Mucosa of rectum (tissue), 2 donors: ENCODE results near the gene SMIM1.
"Not testable (repeated sequence)": the region's sequence is repeated elsewhere in the genome, so short reads cannot be mapped to it uniquely, and the experiment has no call there.

Experiments
- H3K27ac ChIP-seq, 2 donors: one replicate each; pipeline ENCODE4 v1.7.0; 2013; ENCODE audit warnings: inconsistent platforms in 2 of 2, low read depth in 2 of 2, low read length in 2 of 2
- H3K27me3 ChIP-seq, 2 donors: one replicate each; pipeline ENCODE4 v1.7.0; 2013; ENCODE audit warnings: low read length in 2 of 2; ENCODE audit not compliant: control insufficient read depth in 2 of 2, insufficient read depth in 2 of 2
- H3K36me3 ChIP-seq, 2 donors: one replicate each; pipeline ENCODE4 v1.7.0; 2013; ENCODE audit warnings: low read length in 2 of 2; ENCODE audit not compliant: control insufficient read depth in 2 of 2, insufficient read depth in 2 of 2
- H3K4me1 ChIP-seq, 2 donors: one replicate each; pipeline ENCODE4 v1.7.0; 2013; ENCODE audit warnings: low read length in 2 of 2, mild to moderate bottlenecking in 1 of 2; ENCODE audit not compliant: control insufficient read depth in 2 of 2, insufficient read depth in 2 of 2
- H3K4me3 ChIP-seq, 2 donors: one replicate each; pipeline ENCODE4 v1.7.0; 2013; ENCODE audit warnings: low read length in 2 of 2
- H3K9ac ChIP-seq, 2 donors: one replicate each; pipeline ENCODE4 v1.7.0; 2013; ENCODE audit warnings: low read length in 2 of 2, low read depth in 1 of 2, mild to moderate bottlenecking in 1 of 2
- H3K9me3 ChIP-seq, 2 donors: one replicate each; pipeline ENCODE4 v1.7.0; 2013; ENCODE audit warnings: low read length in 2 of 2; ENCODE audit not compliant: control insufficient read depth in 2 of 2
- donor health status: healthy.
- donor health status: Normal muscosa, but diverticular disease.

The SMIM1 gene

GRCh38 chr1:3795453-3796214, 23.1 kb downstream of the SMIM1 start:
- peak overlapping the region in 1 of 2 donors; percentile 43 for H3K27ac ChIP-seq
- H3K27me3 ChIP-seq = peaks cover 0 to 5% of the 10 kb centered on the region in 2 donors
- H3K9ac ChIP-seq = peak overlapping the region; percentile 63 to 65
- peaks cover 3 to 7% of the 10 kb centered on the region in 2 donors for H3K36me3 ChIP-seq
- H3K9me3 ChIP-seq = no peaks in the 10 kb centered on the region
- peak overlapping the region; percentile 69 to 89 for H3K4me3 ChIP-seq
- peaks cover 10 to 13% of the 10 kb centered on the region in 2 donors for H3K4me1 ChIP-seq

GRCh38 chr1:3796215-3797061, 23.9 kb downstream of the SMIM1 start, which contains the start of gene LRRC47:
Gene LRRC47, minus strand, starts transcription at chr1:3796498. Its CDS starts 22 bp downstream, at chr1:3796476.
- H3K9ac ChIP-seq = peak within 1 kb of the TSS; percentile 65 to 78
- no peaks in the 10 kb centered on the region for H3K9me3 ChIP-seq
- peak within 1 kb of the TSS; percentile 69 to 89 for H3K4me3 ChIP-seq
- H3K4me1 ChIP-seq = peaks cover 10 to 13% of the 10 kb centered on the region in 2 donors
- H3K27ac ChIP-seq = peak within 1 kb of the TSS in 1 of 2 donors; percentile 43
- H3K36me3 ChIP-seq = peaks cover 0 to 3% of the 10 kb centered on the region in 2 donors
- peaks cover 0 to 5% of the 10 kb centered on the region in 2 donors for H3K27me3 ChIP-seq

- Histone ChIP-seq H3K9me3 (no peaks in the 10 kb centered on the region), H3K27me3 (peaks cover 8 to 10% of the 10 kb centered on the region in 2 donors), H3K9ac (no peak overlapping the region), H3K4me3 (no peak overlapping the region), H3K27ac (no peak overlapping the region), H3K4me1 (peaks cover 5 to 11% of the 10 kb centered on the region in 2 donors), H3K36me3 (no peaks in the 10 kb centered on the region)
Measured at GRCh38 chr1:3799976-3800685, 27.6 kb downstream of the SMIM1 start.

GRCh38 chr1:3800795-3801194, 28.2 kb downstream of the SMIM1 start:
- H3K9ac ChIP-seq, H3K27ac ChIP-seq, H3K4me3 ChIP-seq, H3K4me1 ChIP-seq, H3K36me3 ChIP-seq, H3K9me3 ChIP-seq: not testable (repeated sequence)
- peaks cover 8 to 10% of the 10 kb centered on the region in 2 donors for H3K27me3 ChIP-seq

GRCh38 chr1:3803905-3804626, 31.5 kb downstream of the SMIM1 start:
- Histone ChIP-seq H3K27ac (no peak overlapping the region), H3K4me3 (no peak overlapping the region), H3K9ac (no peak overlapping the region), H3K27me3 (peaks cover 8 to 10% of the 10 kb centered on the region in 2 donors), H3K4me1 (no peaks in the 10 kb centered on the region), H3K9me3 (no peaks in the 10 kb centered on the region), H3K36me3 (no peaks in the 10 kb centered on the region)

- H3K4me1 ChIP-seq, H3K36me3 ChIP-seq, H3K27ac ChIP-seq, H3K9me3 ChIP-seq, H3K4me3 ChIP-seq, H3K9ac ChIP-seq: not testable (repeated sequence)
- H3K27me3 ChIP-seq = peaks cover 8 to 10% of the 10 kb centered on the region in 2 donors
Measured at GRCh38 chr1:3804627-3804944, 32.0 kb downstream of the SMIM1 start.

GRCh38 chr1:3805038-3805437, 32.5 kb downstream of the SMIM1 start:
- no peak overlapping the region for H3K4me3 ChIP-seq
- no peak overlapping the region for H3K9ac ChIP-seq
- H3K27ac ChIP-seq = no peak overlapping the region
- no peaks in the 10 kb centered on the region for H3K9me3 ChIP-seq
- no peaks in the 10 kb centered on the region for H3K36me3 ChIP-seq
- H3K27me3 ChIP-seq = peaks cover 6 to 10% of the 10 kb centered on the region in 2 donors
- no peaks in the 10 kb centered on the region for H3K4me1 ChIP-seq

GRCh38 chr1:3807769-3808168, 35.2 kb downstream of the SMIM1 start:
- Histone ChIP-seq H3K4me1 (no peaks in the 10 kb centered on the region), H3K27ac (no peak overlapping the region), H3K4me3 (no peak overlapping the region), H3K36me3 (no peaks in the 10 kb centered on the region), H3K27me3 (peaks cover 3 to 6% of the 10 kb centered on the region in 2 donors), H3K9ac (no peak overlapping the region), H3K9me3 (no peaks in the 10 kb centered on the region)

GRCh38 chr1:3809680-3810079, 37.1 kb downstream of the SMIM1 start:
- Histone ChIP-seq H3K9me3 (no peaks in the 10 kb centered on the region), H3K27ac (no peak overlapping the region), H3K27me3 (no peaks in the 10 kb centered on the region), H3K9ac (no peak overlapping the region), H3K4me3 (no peak overlapping the region), H3K36me3 (peaks cover under 1 to 3% of the 10 kb centered on the region in 2 donors), H3K4me1 (no peaks in the 10 kb centered on the region)
